ENCODE data around the gene PSMB9.

Gene PSMB9

GRCh38 chr6:32908897-32909296 lies 54.9 kb downstream of the PSMB9 start:
- H3K4me1 Mint-ChIP-seq: no peaks in the 10 kb centered on the region
- no peak overlapping the region for H3K4me3 Mint-ChIP-seq
- H3K27ac Mint-ChIP-seq: peak overlapping the region in 1 of 3 experiments; percentile 24
- no peak for TF ChIP-seq CTCF (IDR thresholded peaks at IDR 0.05; ENCODE audit: unreplicated experiment in 3 of 3)
- H3K36me3 Mint-ChIP-seq (ENCODE audit: low read depth): no peaks in the 10 kb centered on the region
- H3K27me3 Mint-ChIP-seq (ENCODE audit: low read depth): no peaks in the 10 kb centered on the region
- H3K9me3 Mint-ChIP-seq: no peaks in the 10 kb centered on the region

Data from nephron (organoid).